Stimulated activated CD8-positive, alpha-beta memory T cell treated with anti-CD3 and anti-CD28 coated beads, Interleukin-15, amount 100 ng/mL, for 1 hour (primary cell): Measurements from ENCODE around the gene KAZN.

ENCODE experiments used
- DNase-seq: peaks from one replicate; pipeline ENCODE4 v3.0.0-alpha.2; 2020; ENCODE audit warnings: low read depth

KAZN gene

DNA sequence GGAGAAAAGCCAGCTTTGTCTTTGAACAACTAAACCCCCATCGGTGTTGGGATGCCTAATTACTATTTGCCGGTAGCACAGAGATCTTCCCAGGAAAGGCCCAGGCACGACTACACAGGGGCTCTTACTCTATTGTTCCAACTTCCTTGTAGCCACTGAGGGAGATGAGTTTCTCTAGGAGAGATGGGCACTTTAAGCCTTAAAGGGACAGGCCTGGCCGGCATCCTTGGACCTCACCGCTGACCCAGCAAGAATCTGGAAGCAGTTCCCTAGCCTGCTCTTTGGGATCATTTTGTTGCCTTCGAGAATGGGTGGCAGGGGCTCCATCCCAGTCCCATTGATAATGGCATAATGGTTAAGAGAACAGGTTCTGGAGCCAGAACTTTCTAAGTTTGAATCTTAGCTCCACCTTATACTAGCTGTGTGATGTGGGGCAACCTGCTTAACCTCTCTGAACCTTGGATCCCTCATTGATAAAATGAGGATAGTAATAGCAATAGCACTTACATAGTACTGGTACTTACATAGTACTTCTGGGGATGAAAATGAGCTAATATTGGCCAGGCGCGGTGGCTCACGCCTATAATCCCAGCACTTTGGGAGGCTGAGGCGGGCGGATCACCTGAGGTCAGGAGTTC lies 316.0 kb downstream of the KAZN start:
- no peak for DNase-seq

DNA sequence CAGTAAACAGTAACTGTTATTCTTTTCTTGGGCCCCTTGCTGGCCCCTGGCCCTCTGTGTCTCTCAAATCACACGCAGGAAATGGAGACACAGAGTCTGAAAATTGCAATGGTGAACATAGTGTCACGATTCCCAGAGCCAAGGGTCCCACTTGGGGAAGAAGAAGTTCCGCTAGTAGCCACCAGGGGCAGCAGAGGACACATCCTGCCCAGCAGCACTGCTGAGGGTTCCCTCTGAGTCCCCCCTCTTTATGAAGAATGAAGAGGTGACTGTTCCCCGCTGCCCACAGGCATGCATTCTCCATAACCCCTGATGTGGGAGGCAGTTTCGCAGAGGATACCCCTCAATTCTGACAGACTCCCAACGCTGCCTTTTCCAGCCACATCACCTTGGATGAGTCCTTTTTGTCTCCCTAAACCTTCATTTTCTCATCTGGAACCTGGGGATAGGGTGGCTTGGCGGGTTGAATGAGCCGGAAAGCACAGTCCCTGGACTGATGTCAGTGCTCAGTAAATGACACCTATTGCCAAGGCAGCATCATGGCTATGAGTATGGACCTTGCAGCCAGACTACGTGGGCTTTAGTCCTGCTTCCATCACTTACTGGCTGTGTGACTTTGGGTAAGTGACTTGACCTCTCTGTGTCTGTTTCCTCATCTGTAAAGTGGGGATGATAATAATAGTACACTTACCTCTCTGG lies 317.0 kb downstream of the KAZN start:
- peak; percentile 21 for DNase-seq

DNA sequence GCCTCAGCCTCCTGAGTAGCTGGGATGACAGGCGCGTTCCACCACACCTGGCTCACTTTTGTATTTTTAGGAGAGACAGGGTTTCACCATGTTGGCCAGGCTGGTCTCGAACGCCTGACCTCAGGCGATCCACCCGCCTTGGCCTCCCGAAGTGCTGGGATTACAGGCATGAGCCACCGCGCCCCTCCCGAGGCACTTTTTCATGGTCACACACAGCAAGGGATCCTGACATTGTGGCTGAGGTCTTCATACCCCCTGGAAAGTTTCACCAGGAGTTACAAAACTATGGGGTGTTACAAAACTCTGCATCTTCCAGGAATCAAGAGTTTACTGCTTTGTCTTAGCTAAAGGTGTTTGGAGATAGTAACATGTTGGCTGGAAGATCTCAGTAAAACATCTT lies 320.8 kb downstream of the KAZN start:
- no peak for DNase-seq

DNA sequence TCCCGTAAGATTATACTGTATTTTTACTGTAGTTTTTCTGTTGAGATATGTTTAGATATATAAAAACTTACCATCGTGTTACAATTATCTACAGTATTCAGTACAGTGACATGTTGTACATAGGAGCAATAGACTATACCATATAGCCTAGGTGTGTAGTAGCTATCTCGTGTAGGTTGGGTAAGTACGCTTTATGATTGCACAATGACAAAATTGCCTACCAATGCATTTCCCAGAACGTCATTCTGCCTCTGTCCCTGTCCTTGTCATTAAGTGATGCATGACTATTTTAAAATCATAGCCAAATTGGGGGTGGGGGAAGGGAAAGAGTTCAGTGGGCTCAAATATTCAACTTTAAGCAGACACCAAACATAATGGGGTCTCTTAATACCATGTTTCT lies 321.3 kb downstream of the KAZN start:
- DNase-seq, result no peak

DNA sequence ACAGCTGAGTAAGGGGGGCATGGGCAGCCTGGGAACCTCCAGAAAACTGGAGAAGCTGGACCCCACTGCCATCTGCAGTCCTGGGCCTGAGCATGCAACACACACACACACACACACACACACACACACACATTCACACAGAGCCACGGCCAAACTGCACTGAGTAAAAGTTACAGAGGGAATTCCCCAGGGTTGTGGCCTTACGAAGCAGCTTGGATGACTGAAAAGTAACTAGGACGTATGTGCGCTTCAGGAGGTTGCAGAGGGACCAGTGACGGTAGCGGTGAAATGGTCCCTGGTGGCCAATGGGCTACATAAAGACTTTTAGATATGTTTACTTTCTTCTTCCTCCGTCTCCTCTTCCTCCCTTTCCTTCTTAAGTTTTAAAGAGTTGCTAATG lies 322.6 kb downstream of the KAZN start:
- DNase-seq, result no peak

DNA sequence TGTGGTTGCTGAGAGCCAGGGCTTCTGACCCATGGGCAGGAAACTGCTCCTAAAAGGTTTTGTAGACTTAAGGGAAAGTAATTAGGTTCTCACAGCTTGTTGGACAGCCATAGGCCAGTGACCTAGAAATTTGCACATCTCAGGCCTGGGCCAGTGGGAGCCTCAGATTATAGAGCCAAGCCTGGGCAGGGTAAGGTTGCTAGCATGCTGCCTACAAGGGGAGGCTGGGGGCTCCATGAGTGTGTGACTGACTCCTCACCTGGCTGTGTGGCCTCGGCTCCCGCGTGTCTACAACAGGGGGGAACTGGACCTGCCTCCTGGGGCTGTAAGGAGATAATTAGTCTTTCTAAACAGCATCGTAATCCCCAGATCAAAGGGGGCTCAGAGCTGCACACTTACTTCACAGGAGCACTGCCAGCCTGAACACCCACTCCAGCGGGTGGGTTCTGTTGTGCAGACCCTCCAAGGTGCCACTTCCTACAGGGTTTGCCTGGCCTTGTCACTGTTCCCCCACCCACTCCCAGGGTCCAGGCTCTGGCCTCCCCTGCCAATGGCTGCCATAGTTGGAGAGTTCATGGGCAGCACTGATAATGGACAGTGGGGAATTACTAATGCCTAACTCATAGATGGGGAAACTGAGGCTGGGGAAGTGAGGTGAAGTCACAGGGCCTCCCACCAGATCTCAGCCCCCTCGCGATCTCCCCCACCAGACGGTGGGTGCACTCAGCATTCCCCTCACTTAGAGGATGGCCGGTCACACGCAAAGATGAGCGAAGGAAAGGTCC lies 324.6 kb downstream of the KAZN start:
- DNase-seq, result no peak

DNA sequence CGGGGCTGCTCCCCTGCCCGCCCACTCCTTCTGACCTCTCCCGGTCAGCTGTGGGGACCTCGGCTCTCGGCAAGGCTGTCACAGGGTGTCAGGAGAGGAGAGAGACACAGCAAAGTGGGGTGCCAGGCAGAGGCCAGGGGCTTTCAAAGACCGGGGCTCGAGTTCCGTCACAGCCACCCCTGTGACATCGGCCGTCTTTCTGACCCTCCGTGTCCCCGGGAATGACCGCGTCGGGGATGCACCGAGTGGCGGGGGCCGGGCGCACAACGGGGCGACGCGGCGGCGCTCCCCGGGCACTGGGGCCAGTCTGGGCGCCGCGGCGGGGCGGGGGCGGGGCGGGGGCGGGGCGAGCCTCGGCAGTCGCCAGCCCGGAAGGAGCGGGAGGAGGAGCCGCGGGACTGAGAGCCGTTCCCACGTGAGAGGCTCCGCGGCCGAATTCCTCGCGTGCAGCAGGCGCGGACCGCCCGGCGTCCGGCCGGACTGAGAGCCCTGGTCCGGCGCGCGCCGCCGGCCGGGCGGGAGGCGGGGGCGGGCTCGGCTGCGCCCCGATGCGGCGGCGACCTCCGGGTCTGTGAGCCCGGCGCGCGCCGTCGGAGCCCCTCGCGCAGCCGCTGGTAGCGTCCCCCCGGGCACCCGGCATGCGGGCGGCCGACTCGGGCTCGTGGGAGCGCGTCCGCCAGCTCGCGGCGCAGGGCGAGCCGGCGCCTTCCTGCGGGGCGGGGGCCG lies 325.4 kb downstream of the KAZN start:
- DNase-seq, result no peak

DNA sequence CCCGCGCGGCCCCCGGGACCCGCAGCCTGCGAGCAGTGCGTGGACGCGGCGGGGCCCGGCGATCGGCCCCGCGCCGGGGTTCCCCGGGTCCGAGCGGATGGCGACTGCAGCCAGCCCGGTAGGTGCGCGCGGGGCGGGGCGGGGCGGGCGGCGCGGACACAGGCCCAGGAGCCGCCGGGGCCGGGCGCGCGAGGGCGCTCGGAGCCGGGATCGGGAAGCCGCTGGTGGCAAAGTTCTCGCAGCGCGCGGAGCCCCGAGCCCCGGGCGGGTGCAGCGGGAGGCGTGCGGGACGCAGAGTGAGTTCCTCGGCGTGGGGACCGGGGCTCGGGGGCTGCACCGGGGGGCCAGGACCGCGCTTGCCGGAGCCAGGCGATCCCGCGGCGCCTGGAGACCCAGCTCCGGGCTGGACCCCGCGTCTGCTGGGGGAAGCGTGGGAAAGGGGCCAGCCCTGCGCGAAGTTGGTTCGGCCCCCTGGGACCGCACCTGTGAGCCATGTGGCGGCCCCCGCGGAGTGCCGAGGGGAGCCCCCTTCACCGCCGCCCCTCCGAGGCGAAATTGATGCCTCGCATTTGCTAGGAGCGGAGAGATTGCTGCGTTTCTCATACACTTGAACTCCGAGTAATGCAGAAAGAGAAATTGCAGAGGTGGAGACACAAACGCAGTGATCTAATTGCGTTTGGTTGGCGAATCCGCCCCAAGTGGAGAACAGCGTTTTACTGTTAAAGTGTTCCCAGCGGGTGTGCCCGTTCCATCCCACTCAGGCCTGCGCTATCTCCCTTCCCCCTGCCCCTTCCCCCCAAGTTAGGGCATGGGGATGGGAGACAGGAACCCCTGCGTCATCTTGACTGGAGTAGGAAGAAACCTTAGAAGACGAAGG lies 326.2 kb downstream of the KAZN start:
- no peak for DNase-seq

DNA sequence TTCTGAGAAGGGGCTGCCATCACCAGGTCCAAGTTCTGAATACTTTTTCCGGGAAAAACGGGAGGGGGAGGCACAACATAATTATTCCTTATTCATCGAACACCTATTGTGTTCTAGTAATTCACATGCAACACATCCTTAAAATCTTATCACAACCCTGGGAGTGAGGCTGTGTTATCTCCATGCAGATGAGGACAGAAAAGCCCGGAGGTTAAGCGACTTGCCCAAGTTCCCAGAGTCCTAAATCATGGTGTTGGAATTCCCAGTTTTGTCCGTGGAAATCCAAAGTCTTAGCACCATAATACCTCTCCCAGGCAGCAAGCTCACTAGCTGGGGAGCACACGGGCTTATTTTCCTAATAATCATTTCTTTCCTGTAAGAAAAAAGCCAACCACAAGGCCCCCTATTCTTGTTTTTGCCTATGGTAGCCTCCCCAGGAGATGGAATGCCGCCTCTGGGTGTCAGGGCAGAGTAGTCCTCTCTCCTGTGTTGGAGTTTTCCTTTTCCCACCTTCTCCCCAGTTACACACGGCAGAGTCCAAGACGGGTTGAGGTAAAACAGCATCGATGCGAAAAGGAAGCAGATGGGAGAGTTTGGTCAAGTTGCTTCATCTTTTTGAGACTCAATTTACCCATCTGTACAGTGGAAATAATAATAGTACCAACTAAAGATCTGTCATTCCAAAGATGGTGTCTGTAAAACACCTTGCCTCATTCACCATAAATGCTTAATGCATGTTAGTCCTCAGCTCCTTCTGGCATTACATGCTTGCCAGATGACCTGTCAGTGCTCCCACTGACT lies 327.1 kb downstream of the KAZN start:
- no peak for DNase-seq

DNA sequence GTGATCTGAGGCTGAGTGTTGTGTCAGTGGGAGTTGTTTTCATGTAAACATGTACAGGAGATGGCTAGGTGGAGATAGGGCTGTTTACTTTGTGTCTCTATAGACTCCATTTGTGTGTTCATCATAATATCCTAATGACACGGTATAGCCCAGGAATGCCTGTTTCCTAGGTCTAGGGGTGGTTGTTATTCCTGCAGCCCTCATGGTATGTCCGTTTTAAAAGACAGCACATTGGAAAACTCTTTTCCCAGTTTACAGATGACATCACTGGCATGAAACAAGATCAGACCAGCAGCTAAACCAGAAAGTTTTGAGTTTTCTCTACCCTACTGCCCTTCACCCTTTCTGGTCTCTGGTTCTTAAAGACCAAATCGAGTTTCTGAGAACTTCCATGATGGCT lies 327.7 kb downstream of the KAZN start:
- no peak for DNase-seq

DNA sequence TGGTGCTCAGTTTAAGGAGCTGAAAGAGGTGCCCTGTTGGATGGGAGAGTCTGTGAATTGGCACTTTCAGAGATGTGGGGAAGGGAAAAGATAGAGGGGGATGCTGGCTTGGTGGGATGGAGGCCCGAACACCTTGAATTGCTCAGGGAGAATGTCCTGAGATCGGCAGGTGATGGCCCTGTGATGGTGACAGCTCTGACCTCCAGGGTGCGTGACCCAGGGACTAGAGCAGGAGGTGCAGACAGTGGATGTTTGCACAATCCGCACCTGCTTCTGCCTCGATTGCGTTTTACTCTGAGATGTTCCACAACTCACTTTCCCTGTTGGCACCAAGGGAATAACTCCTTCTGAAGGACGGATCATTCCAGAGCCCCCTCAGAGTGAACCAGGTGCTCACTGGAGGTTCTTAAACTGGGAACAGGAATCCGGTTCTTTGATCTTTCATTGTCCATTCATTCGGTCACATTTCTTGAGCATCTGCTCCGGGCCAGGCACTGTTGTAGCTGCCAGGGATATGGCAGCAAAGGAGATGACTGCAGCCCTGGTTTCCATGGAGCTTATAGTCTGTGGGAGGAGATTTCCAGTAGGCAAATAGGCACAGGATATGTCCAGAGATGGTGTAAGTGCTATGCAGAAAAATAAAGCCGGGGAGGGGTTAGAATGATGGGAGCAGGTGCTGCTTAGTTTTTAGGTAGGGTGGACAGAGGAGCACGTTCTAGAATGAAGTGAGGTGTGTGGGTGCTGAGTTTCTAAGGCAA lies 328.5 kb downstream of the KAZN start:
- no peak for DNase-seq

DNA sequence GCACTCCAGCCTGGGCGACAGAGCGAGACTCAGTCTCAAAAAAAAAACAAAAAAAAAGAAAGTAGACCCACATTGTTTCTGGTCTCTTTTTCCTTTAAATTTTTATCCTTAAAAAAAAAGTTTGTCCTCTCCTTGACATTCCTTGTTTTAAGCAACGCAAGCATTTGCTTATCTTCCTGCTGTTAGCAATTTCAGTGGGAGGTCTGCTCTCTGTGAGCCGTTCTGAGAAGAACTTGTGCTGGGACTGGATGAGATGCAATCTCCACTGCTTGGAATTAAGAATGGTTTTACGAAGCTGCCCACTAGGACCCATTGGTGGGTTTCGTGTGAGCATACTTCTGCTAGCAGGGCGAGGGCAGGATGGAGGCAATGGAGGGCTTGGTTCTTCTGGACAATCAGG lies 329.9 kb downstream of the KAZN start:
- DNase-seq, result no peak

DNA sequence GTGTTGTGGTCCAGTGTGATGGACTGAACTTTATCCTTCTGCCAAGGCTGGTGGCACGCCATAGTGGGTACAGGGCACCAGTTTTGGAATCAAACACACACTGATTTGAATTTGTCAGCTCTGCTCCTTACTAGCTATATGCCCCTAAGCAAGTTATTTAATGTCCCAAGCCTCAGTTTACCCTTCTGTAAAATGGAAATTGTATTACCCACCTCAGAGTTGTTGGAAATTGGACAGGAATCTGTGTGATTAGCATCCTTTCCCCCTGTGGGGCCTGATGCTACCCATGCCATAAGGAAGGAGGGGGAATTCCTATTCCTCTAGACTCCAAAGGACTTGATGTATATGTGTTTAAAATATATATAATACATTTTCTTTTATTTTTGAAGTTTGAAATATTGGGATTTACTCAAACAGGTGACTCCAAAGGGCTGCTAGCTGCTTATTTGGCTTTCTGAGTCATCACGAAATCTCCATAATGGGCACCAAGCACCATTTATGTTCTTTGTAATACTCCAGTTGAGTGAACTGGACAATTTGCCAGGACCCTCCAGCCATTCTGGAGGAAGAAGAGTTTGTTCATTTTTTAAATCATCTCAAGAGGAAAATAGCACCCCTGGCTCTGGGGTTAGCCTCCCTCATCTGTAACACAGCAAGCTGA lies 330.5 kb downstream of the KAZN start:
- no peak for DNase-seq

DNA sequence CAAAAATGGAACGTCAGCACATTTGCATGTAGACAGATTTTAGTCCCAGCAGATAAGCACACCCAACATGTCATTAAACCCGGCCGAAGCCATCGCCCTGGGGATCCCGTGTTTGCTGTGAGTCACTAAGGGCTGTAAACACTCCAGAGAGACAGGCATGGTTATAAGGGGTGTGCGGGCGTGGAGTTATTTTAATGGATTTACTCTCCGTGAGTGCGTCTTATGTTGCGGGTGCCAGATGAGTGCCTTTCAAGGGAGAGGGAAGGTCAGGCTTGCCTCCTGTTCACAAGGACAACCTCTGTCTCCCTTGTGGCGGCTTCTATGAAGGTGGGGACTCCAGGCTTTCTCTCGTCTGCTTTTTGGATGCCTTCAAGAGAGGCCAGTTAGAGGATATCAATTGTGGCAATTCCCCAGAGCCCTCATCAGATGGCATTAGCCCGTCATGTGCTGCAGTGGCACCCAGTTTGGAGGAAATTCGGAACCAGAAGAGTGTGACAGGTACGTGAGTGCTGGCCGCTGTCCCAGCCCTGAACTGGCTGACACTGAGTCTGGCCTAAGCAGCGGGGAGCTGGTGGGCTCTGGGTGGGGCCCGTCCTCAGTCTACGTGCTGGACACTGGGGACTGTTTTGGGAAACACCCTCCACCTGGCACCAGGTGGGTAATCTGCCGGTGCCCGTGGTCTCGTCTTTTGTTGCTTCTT lies 331.2 kb downstream of the KAZN start:
- DNase-seq, result no peak

DNA sequence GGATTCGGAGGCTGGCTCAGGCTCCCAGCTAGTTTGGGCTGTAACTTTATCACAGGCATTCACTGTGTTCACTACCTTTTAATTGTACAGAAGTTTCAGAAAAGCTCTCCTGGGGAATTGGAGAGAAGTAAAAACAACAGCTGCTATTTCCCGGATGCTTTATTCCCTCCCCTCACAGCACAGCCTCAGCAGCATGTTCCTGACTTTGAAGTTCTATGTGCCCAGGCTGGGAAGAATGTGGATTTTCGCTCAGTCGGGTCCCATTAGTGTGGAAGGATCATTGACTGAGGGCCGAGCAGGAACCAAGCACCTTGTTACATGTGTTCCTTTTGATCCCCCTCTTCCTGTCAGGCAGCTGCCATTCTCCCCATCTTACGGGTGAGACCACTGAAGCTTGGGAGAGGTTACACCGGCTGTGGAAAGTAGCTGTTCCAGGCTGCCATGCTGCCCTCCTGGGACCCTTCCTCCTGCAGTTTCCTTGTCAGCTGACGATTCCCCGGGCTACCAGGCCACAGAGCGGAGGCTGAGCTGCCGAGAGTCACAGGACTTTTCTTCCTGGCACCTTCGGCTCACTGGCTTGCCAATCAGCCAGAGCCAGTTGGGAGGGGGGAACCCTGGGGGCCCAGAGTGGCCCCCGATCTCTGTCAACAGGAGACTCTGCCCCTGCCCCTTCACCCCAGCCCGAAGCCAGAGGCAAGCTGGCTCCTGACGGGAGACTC lies 331.9 kb downstream of the KAZN start:
- DNase-seq, result no peak

DNA sequence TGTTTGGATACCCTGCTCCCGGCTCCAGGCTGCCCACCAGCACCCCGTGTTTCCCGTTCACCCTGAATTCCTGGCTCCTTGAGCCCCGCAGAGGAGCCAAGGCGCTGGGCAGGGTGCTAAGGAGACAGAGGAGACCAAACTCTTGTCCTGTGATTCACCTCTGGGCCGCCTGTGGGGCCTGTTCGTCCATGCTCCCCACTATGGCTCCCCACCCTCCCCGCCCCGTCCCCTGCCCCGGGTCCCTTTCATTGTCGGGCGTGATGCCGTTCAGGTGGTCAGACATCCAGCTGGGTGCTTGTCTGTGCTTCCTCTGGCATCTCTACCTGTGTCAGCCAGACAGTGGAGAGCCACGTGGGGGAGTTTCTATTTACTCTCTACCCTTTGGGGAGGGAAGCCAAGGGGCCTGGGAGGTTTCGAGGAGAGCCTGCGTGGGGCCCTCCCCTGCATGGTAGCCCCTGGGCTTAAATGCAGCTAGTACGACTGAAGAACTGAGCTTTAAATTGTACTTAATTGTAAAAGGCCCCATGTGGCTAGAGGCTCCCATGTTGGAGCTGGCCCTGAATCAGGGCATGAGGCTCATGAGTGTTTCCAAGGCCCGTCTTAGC lies 333.7 kb downstream of the KAZN start:
- no peak for DNase-seq

DNA sequence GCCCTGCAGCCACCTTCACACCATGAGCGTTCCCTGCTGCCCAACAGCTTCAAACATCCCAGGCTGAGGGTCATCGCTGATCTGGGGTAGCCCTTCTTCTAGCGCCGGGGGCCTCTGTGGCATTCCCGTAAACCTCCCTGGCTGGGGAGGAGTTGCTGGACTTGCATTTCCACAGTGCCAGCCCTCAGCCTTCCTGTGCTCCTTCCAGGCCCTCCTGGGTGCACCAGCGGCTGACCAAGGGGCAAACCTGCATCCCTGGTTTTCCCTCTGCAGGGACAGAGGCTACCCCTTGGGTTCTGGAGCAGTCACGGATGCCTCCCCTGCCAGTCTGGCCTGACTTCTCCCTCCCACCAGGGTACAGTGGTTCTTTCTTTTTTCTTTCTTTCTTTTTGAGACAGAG lies 336.4 kb downstream of the KAZN start:
- DNase-seq, result no peak

DNA sequence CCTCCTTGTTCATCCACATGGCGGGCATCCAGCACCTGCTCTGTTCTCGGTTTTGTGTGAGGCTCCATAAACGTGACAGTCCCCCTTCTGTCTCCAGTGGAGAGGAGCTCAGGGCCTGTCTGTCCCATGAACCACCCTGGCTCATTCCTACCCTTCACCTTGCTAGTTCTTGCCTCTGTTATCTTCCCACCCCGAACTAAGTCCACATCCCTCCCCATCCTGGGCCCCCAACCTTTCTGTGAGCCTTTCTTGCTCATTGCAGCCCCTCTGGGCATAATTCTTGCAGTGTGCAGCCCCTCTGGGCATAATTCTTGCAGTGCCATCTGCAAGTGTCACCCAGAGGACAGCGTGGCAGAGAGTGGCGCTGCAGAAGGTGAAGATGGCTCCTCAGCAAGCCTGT lies 338.3 kb downstream of the KAZN start:
- DNase-seq, result no peak
